HG03460 (cell line): ENCODE results near the gene ITPKC.
"Not testable (repeated sequence)": the region's sequence is repeated elsewhere in the genome, so short reads cannot be mapped to it uniquely, and the experiment has no call there.

Experiments used
- ATAC-seq: cut with Tn5 transposase; IDR thresholded peaks from one replicate; pipeline ENCODE4 v1.9.1; 2021; ENCODE audit not compliant: unreplicated experiment

The ITPKC gene

GRCh38 chr19:40759352-40759751, 42.4 kb downstream of the ITPKC start:
- ATAC-seq, result no peak

GRCh38 chr19:40762754-40763470, 46.0 kb downstream of the ITPKC start:
- ATAC-seq, result no peak

- ATAC-seq, result no peak
Measured at GRCh38 chr19:40763526-40763925, 46.6 kb downstream of the ITPKC start.

- no peak for ATAC-seq
Measured at GRCh38 chr19:40763963-40764362, 47.1 kb downstream of the ITPKC start.

- ATAC-seq, result not testable (repeated sequence)
Measured at GRCh38 chr19:40766385-40766784, 49.5 kb downstream of the ITPKC start.

GRCh38 chr19:40768869-40769268, 52.0 kb downstream of the ITPKC start:
- no peak for ATAC-seq

GRCh38 chr19:40771101-40771862, 54.4 kb downstream of the ITPKC start:
- ATAC-seq, result not testable (repeated sequence)

GRCh38 chr19:40774916-40775631, 58.2 kb downstream of the ITPKC start, which contains the start of gene MIA:
Gene MIA (plus strand): TSS chr19:40775521. CDS start chr19:40775543, 22 bp downstream.
- no peak for ATAC-seq

GRCh38 chr19:40775632-40776022, 58.7 kb downstream of the ITPKC start:
- no peak for ATAC-seq

GRCh38 chr19:40776364-40776763, 59.5 kb downstream of the ITPKC start:
- no peak for ATAC-seq

GRCh38 chr19:40776932-40777644, 60.2 kb downstream of the ITPKC start:
- peak; percentile 53 for ATAC-seq

- ATAC-seq, result no peak
Measured at GRCh38 chr19:40777645-40777936, 60.7 kb downstream of the ITPKC start.

GRCh38 chr19:40777937-40778705, 61.2 kb downstream of the ITPKC start, which contains the start of gene RAB4B:
Gene RAB4B (plus strand): TSS chr19:40778247. CDS start chr19:40778376, 129 bp downstream.
- ATAC-seq, result peak; percentile 62

- ATAC-seq, result no peak
Measured at GRCh38 chr19:40778706-40779284, 61.9 kb downstream of the ITPKC start.

GRCh38 chr19:40780582-40780981, 63.7 kb downstream of the ITPKC start:
- ATAC-seq, result no peak

GRCh38 chr19:40781140-40781539, 64.2 kb downstream of the ITPKC start:
- no peak for ATAC-seq

GRCh38 chr19:40783711-40784110, 66.8 kb downstream of the ITPKC start:
- ATAC-seq, result no peak

GRCh38 chr19:40784146-40784545, 67.2 kb downstream of the ITPKC start:
- not testable (repeated sequence) for ATAC-seq

- ATAC-seq, result no peak
Measured at GRCh38 chr19:40785526-40785925, 68.6 kb downstream of the ITPKC start.
